ENCODE data around the gene CD300A. TPM values are rescaled to one million over a fixed set of nuclear protein-coding genes. Genes with fewer than 3 reads are reported as not detected.

Gene CD300A
- total RNA-seq, 1 donor from 2014 or later = not detected

DNA sequence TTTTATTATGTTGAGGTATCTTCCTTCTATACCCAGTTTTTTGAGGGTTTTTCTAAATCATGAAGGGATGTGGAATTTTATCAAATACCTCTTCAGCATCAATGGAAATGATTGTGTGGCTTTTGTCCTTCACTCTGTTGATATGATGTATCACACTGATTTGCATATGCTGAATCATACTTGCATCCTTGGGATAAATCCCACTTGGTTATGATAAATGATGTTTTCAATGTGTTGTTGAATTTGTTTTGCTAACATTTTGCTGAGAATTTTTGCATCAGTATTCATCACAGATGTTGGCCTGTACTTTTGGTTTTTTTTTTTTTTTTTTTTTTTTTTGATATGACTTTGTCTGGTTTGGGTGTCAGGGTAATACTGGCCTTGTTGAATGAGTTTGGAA lies 41.7 kb downstream of the CD300A start:
- H3K27ac Mint-ChIP-seq (ENCODE audit: unreplicated experiment) = no peak overlapping the region

DNA sequence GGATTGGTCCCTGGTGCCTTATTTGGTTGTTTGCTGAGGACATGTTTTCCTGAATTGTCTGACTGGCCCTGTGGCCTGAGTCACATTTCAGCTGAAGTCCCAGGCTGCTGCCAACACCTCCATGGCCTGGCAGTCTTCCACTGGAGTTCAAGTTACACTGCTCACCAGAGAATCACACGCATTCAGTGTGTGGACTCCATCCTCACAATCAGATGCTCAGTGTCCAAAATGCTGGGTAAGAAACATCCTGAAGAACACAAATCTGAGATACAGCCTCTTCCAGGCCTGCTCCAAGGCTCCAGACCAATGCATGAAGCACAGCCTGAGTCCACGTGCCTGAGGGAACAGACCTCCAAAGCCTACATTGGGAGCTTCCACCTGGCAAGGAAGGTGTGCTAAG lies 45.6 kb downstream of the CD300A start:
- Mint-ChIP-seq H3K27ac (ENCODE audit: unreplicated experiment) (no peak overlapping the region), H3K4me1 (ENCODE audit: unreplicated experiment) (peaks cover 10% of the 10 kb centered on the region), H3K36me3 (ENCODE audit: low read depth, unreplicated experiment) (peaks cover 13% of the 10 kb centered on the region), H3K9me3 (ENCODE audit: unreplicated experiment) (peaks cover 13% of the 10 kb centered on the region), H3K4me3 (ENCODE audit: unreplicated experiment) (no peak overlapping the region), H3K27me3 (ENCODE audit: unreplicated experiment) (peaks cover 14% of the 10 kb centered on the region)
- TF ChIP-seq, protein P1, sequence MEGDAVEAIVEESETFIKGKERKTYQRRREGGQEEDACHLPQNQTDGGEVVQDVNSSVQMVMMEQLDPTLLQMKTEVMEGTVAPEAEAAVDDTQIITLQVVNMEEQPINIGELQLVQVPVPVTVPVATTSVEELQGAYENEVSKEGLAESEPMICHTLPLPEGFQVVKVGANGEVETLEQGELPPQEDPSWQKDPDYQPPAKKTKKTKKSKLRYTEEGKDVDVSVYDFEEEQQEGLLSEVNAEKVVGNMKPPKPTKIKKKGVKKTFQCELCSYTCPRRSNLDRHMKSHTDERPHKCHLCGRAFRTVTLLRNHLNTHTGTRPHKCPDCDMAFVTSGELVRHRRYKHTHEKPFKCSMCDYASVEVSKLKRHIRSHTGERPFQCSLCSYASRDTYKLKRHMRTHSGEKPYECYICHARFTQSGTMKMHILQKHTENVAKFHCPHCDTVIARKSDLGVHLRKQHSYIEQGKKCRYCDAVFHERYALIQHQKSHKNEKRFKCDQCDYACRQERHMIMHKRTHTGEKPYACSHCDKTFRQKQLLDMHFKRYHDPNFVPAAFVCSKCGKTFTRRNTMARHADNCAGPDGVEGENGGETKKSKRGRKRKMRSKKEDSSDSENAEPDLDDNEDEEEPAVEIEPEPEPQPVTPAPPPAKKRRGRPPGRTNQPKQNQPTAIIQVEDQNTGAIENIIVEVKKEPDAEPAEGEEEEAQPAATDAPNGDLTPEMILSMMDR (IDR thresholded peaks at IDR 0.05; ENCODE audit: unreplicated experiment) = no peak
- no peak for DNase-seq (ENCODE audit: low spot score)

More for the DNA sequence above, 41.7 kb downstream of the CD300A start:
- no peaks in the 10 kb centered on the region for H3K4me1 Mint-ChIP-seq (ENCODE audit: unreplicated experiment)
- no peaks in the 10 kb centered on the region for H3K36me3 Mint-ChIP-seq (ENCODE audit: low read depth, unreplicated experiment)
- H3K27me3 Mint-ChIP-seq (ENCODE audit: unreplicated experiment) = no peaks in the 10 kb centered on the region
- H3K4me3 Mint-ChIP-seq (ENCODE audit: unreplicated experiment) = no peak overlapping the region
- no peak for DNase-seq (ENCODE audit: low spot score)
- TF ChIP-seq, protein P1 (IDR thresholded peaks at IDR 0.05; ENCODE audit: unreplicated experiment) = no peak
- no peaks in the 10 kb centered on the region for H3K9me3 Mint-ChIP-seq (ENCODE audit: unreplicated experiment)

DNA sequence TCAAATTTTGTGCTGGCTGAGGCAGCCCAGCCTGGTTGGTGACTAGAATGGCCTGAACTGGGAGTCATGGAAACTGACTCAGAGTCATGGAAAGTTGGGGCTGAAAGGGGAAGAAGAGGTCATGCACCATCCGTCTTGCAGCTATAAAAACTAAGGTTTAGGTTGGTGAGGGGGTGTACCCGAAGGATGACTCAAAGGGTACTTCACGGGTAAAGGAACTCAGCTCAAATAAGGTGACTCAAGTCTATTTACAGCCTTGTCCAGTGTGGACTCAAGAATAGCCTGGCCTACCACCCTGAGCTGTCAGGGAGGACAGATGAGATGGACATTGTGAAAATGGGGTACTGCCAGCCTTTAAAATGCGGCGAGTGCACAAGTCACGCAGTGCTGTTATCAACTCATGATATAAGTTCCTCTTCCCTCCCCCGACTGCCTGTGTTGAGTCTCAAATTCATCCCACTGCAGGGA lies 46.2 kb downstream of the CD300A start:
- DNase-seq (ENCODE audit: low spot score) = no peak
- TF ChIP-seq, protein P1 (IDR thresholded peaks at IDR 0.05; ENCODE audit: unreplicated experiment) = no peak
- Mint-ChIP-seq H3K27ac (ENCODE audit: unreplicated experiment) (no peak overlapping the region), H3K4me3 (ENCODE audit: unreplicated experiment) (no peak overlapping the region), H3K4me1 (ENCODE audit: unreplicated experiment) (peaks cover 10% of the 10 kb centered on the region), H3K36me3 (ENCODE audit: low read depth, unreplicated experiment) (peaks cover 13% of the 10 kb centered on the region), H3K9me3 (ENCODE audit: unreplicated experiment) (peaks cover 13% of the 10 kb centered on the region), H3K27me3 (ENCODE audit: unreplicated experiment) (peaks cover 14% of the 10 kb centered on the region)

DNA sequence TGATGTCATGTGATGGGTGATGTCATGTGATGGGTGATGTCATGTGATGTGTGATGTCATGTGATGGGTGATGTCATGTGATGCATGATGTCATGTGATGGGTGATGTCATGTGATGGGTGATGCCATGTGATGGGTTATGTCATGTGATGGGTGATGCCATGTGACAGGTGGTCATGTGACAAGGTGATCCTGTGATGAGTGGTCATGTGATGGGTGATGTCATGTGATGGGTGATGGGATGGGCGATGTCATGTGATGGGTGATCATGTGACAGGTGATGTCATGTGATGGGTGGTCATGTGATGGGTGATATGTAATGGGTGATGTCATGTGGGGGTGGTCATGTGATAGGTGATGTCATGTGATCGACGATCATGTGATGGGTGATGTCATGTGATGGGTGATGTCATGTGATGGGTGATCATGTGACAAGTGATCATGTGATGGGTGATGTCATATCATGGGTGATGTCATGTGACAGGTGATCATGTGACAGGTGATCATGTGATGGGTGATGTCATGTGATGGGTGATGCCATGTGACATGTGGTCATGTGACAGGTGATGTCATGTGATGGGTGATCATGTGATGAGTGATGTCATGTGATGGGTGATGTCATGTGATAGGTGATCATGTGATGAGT lies 47.7 kb downstream of the CD300A start:
- TF ChIP-seq, protein P1 (IDR thresholded peaks at IDR 0.05; ENCODE audit: unreplicated experiment) = no peak
- Mint-ChIP-seq H3K36me3 (ENCODE audit: low read depth, unreplicated experiment) (peaks cover 13% of the 10 kb centered on the region), H3K4me3 (ENCODE audit: unreplicated experiment) (peak overlapping the region; percentile 82), H3K27ac (ENCODE audit: unreplicated experiment) (peak overlapping the region; percentile 93), H3K27me3 (ENCODE audit: unreplicated experiment) (peaks cover 14% of the 10 kb centered on the region), H3K4me1 (ENCODE audit: unreplicated experiment) (peaks cover 10% of the 10 kb centered on the region), H3K9me3 (ENCODE audit: unreplicated experiment) (peaks cover 13% of the 10 kb centered on the region)
- peak; percentile 44 for DNase-seq (ENCODE audit: low spot score)

DNA sequence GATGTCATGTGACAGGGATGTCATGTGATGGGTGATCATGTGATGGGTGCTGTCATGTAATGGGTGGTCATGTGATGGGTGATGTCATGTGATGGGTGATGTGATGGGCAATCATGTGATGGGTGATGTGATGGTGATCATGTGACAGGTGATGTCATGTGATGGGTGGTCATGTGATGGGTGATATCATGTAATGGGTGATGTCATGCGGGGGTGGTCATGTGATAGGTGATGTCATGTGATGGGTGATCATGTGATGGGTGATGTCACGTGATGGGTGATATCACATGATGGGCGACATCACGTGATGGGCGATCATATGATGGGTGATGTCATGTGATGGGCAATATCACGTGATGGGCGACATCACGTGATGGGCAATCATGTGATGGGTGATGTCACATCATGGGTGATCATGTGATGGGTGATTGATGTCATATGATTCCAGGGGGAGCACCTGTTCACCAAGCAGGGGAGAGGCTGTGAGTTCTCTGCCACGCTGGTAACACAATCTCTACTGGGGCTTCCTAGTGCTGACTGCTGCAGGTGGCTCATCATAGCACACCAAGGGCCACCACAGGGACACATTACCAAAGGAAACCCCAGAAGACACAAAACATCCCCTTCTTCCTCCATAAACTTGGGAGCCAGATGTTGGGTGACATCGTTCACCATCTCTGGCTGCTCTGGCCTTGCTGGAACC lies 48.3 kb downstream of the CD300A start:
- peaks cover 14% of the 10 kb centered on the region for H3K27me3 Mint-ChIP-seq (ENCODE audit: unreplicated experiment)

More for the DNA sequence above, 48.3 kb downstream of the CD300A start:
- TF ChIP-seq, protein P1 (IDR thresholded peaks at IDR 0.05; ENCODE audit: unreplicated experiment) = no peak
- peak overlapping the region; percentile 82 for H3K4me3 Mint-ChIP-seq (ENCODE audit: unreplicated experiment)
- H3K36me3 Mint-ChIP-seq (ENCODE audit: low read depth, unreplicated experiment) = peaks cover 13% of the 10 kb centered on the region
- no peak for DNase-seq (ENCODE audit: low spot score)
- peaks cover 10% of the 10 kb centered on the region for H3K4me1 Mint-ChIP-seq (ENCODE audit: unreplicated experiment)
- H3K27ac Mint-ChIP-seq (ENCODE audit: unreplicated experiment) = peak overlapping the region; percentile 93
- H3K9me3 Mint-ChIP-seq (ENCODE audit: unreplicated experiment) = peaks cover 13% of the 10 kb centered on the region
